Fibroblast of pulmonary artery (primary cell): Measurements from ENCODE around the gene STAU1.

Experiments
- DNase-seq: peaks from one replicate; pipeline ENCODE4 v3.0.0-alpha.2; 2010; ENCODE audit warnings: low read depth
- H3K4me3 ChIP-seq: replicated peaks from 2 replicates; pipeline ENCODE4 v1.5.1; 2011; ENCODE audit warnings: low read depth, mild to moderate bottlenecking, control low read depth, low read length, moderate library complexity
- TF ChIP-seq, protein P1 (sequence below): IDR thresholded peaks from 2 replicates; pipeline ENCODE4 v1.5.1; 2011; ENCODE audit warnings: mild to moderate bottlenecking, control low read depth, low read length, inconsistent platforms; ENCODE audit errors: missing control alignments

The STAU1 gene

DNA sequence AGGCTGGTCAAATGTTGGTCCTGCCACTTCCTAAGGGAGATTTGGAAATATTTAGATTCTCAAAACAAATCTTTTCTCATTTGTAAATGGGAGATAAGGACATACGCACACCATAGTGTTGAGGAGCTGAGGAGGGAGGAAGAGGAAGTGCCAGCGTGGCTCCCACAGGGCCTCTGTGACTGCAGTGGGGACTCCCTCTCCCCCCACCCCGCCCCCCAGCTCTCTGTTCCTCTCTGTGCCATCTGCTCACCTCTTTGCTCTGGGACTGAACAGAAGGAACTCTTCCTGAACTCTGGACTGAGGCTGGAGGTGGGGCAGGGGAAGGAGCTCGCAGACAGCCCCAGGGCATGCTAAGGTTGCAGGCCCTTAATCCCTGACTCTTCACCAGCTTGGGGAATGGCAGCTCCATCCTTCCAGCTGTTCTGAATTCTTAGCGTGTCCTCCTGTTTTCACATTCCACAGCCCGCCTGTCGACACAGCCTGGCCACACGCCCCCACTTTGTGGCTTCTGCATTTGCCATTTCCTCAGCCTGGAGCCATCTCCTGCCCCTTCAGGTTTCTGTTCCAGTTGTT lies 42.5 kb upstream of the STAU1 start:
- no peak overlapping the region for H3K4me3 ChIP-seq
- TF ChIP-seq, protein P1, sequence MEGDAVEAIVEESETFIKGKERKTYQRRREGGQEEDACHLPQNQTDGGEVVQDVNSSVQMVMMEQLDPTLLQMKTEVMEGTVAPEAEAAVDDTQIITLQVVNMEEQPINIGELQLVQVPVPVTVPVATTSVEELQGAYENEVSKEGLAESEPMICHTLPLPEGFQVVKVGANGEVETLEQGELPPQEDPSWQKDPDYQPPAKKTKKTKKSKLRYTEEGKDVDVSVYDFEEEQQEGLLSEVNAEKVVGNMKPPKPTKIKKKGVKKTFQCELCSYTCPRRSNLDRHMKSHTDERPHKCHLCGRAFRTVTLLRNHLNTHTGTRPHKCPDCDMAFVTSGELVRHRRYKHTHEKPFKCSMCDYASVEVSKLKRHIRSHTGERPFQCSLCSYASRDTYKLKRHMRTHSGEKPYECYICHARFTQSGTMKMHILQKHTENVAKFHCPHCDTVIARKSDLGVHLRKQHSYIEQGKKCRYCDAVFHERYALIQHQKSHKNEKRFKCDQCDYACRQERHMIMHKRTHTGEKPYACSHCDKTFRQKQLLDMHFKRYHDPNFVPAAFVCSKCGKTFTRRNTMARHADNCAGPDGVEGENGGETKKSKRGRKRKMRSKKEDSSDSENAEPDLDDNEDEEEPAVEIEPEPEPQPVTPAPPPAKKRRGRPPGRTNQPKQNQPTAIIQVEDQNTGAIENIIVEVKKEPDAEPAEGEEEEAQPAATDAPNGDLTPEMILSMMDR: no peak
- DNase-seq: no peak

DNA sequence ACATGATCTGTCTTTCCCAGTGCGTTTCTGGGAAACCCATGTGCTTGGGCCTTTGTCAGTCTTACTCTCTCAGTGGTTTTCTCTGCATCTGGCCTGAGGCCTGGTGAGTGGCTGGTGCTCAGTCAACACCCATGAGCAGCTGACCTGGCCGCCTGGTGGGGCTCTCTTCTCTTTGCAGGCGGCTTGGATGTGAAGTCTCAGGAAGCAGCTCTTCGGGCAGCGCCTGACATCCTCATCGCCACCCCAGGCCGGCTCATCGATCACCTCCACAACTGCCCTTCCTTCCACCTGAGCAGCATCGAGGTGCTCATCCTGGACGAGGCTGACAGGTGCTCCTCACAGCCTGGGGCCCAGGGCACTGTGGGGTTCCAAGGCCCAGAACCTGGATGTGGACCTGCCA lies 41.9 kb upstream of the STAU1 start:
- no peak overlapping the region for H3K4me3 ChIP-seq
- TF ChIP-seq, protein P1: no peak
- no peak for DNase-seq

DNA sequence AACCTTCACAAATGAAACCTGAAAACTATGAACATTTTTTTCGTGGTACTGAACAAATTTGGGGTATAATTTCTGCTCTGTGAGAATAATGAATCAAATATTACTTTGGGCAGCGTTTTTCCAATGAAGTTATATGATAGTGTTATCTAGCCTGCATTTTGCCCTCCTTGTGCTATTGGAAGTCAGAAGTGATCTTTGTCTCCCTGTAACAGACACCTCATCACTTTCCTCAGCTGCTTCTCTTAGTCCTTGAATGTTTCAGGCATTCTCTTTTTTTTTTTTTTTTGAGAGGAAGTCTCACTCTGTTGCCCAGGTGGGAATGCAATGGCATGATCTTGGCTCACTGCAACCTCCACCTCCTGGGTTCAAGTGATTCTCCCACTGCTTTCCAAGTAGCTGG lies 41.2 kb upstream of the STAU1 start:
- TF ChIP-seq, protein P1: no peak
- DNase-seq: no peak
- H3K4me3 ChIP-seq: no peak overlapping the region

DNA sequence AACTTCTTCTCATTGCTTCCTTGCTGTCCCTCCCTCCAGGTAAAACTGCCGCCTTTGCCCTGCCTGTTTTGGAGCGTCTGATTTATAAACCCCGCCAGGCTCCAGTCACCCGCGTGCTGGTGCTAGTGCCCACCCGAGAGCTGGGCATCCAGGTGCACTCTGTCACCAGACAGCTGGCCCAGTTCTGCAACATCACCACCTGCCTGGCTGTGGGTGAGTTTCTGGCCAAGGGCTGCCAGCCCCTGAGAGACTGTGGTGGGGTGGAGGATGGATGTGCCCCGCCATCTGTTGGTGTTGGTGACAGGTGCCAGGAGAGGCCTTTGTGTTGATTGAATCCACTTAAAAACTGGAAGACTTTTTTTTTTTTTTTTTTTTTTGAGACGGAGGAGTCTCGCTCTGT lies 40.5 kb upstream of the STAU1 start:
- no peak for DNase-seq
- no peak overlapping the region for H3K4me3 ChIP-seq
- TF ChIP-seq, protein P1: no peak

DNA sequence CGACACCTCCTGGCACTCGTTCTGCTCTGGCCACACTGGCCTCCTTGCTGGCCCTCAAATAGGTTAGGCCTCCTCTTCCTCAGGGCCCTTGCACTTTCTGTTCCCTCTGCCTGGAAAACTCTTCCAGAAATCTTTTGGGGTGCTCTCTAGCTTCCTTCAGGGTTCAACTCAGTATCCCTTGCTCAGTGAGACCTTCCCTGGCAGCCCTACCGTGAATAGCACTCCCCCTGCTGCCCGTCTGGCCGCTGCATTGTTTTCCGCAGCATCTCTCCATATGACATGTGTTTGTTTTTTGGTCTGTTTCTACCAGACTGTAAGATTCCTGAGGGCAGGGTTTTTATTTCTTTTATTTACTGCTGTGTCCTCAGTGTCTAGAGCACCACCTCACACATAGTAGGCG lies 37.8 kb upstream of the STAU1 start:
- no peak overlapping the region for H3K4me3 ChIP-seq
- TF ChIP-seq, protein P1: no peak
- DNase-seq: no peak

DNA sequence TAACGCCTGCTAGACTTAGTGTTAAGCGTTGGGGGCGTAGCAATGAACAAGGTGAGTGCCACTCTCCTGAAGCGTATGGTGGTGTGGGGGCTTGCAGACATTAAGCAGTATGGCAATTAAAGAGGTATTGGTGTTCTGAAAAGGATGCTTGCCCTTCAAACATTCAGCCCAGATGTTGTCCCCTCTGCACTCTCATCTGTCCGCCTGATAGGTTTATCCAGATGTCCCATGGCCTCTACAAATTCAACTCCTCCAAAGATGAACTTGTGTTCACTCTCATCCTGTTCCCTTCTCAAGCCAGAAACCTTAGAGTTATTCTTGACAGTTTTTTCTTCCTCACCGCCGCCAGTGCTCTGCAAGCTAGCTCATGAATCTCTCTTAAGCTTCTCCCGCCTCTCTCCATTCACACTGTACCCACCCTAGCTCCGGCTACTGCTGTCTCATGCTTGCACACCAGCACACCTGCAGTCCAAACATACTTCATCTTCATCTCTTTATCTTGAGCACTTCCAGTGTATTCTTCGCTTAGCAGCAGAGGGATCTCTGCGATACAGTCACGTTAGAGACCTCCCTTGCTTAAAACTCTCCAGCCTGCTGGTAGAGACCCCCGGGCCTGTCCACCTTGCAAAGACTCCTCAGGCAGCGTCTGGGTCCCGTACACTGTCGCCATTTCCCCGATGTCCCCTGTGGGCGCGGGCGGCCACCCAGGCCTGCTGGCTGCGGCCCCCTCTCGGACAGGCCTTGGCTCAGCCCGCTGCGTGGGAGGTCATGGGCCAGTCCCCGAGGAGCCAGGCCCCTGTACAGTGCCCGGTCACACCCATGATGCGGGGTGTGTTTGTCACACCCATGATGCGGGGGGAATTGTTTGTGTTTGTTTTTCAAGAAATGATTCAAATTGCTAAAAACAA lies 32.0 kb upstream of the STAU1 start:
- H3K4me3 ChIP-seq: peak overlapping the region; percentile 100
- no peak for DNase-seq
- TF ChIP-seq, protein P1: no peak
